Measurements from ENCODE around the gene FBXO44. TPM values are rescaled to one million over a fixed set of nuclear protein-coding genes. Genes with fewer than 3 reads are reported as not detected.

FBXO44 gene
- total RNA-seq, 2 donors from 2014 or later, result 13.8 to 21.7 TPM

GRCh38 chr1:11646317-11646716 is 8.4 kb upstream of the FBXO44 start:
- Mint-ChIP-seq H3K36me3 (ENCODE audit: low read depth) (no peaks in the 10 kb centered on the region), H3K9me3 (no peaks in the 10 kb centered on the region), H3K4me1 (peaks cover 5% of the 10 kb centered on the region), H3K27me3 (no peaks in the 10 kb centered on the region), H3K4me3 (no peak overlapping the region), H3K27ac (no peak overlapping the region)
- ATAC-seq (replicated peaks), result no peak

- H3K27ac Mint-ChIP-seq, result no peak overlapping the region
- ATAC-seq (replicated peaks), result no peak
- peaks cover 5% of the 10 kb centered on the region for H3K4me1 Mint-ChIP-seq
- no peaks in the 10 kb centered on the region for H3K9me3 Mint-ChIP-seq
- no peaks in the 10 kb centered on the region for H3K27me3 Mint-ChIP-seq
- H3K4me3 Mint-ChIP-seq, result no peak overlapping the region
- H3K36me3 Mint-ChIP-seq (ENCODE audit: low read depth), result no peaks in the 10 kb centered on the region
These were observed 7.3 kb upstream of the FBXO44 start for GRCh38 chr1:11647333-11647732.

GRCh38 chr1:11648039-11648438 is 6.6 kb upstream of the FBXO44 start:
- H3K4me3 Mint-ChIP-seq, result peak overlapping the region; percentile 21
- H3K4me1 Mint-ChIP-seq, result peaks cover 5% of the 10 kb centered on the region
- H3K36me3 Mint-ChIP-seq (ENCODE audit: low read depth), result no peaks in the 10 kb centered on the region
- no peak overlapping the region for H3K27ac Mint-ChIP-seq
- no peak for ATAC-seq (replicated peaks)
- no peaks in the 10 kb centered on the region for H3K9me3 Mint-ChIP-seq
- H3K27me3 Mint-ChIP-seq, result no peaks in the 10 kb centered on the region

- Mint-ChIP-seq H3K4me3 (peak overlapping the region; percentile 21), H3K36me3 (ENCODE audit: low read depth) (no peaks in the 10 kb centered on the region), H3K4me1 (peaks cover 5% of the 10 kb centered on the region), H3K27ac (no peak overlapping the region), H3K27me3 (no peaks in the 10 kb centered on the region), H3K9me3 (no peaks in the 10 kb centered on the region)
- ATAC-seq (replicated peaks), result peak; percentile 41
These were observed 5.9 kb upstream of the FBXO44 start for GRCh38 chr1:11648732-11649158.

GRCh38 chr1:11649237-11649623 is 5.4 kb upstream of the FBXO44 start:
- Mint-ChIP-seq H3K27ac (no peak overlapping the region), H3K4me1 (peaks cover 5% of the 10 kb centered on the region), H3K9me3 (no peaks in the 10 kb centered on the region), H3K4me3 (no peak overlapping the region), H3K27me3 (no peaks in the 10 kb centered on the region), H3K36me3 (ENCODE audit: low read depth) (no peaks in the 10 kb centered on the region)
- no peak for ATAC-seq (replicated peaks)

GRCh38 chr1:11649624-11650330 is 4.9 kb upstream of the FBXO44 start:
- Mint-ChIP-seq H3K9me3 (no peaks in the 10 kb centered on the region), H3K27ac (no peak overlapping the region), H3K27me3 (no peaks in the 10 kb centered on the region), H3K36me3 (ENCODE audit: low read depth) (no peaks in the 10 kb centered on the region), H3K4me3 (peak overlapping the region; percentile 80), H3K4me1 (peaks cover 5% of the 10 kb centered on the region)
- ATAC-seq (replicated peaks), result no peak

GRCh38 chr1:11650331-11650991 is 4.2 kb upstream of the FBXO44 start:
- Mint-ChIP-seq H3K4me3 (peak overlapping the region; percentile 80), H3K9me3 (no peaks in the 10 kb centered on the region), H3K27me3 (no peaks in the 10 kb centered on the region), H3K27ac (peak overlapping the region; percentile 60), H3K4me1 (peaks cover 5% of the 10 kb centered on the region), H3K36me3 (ENCODE audit: low read depth) (no peaks in the 10 kb centered on the region)
- peak; percentile 71 for ATAC-seq (replicated peaks)

- Mint-ChIP-seq H3K4me3 (peak overlapping the region; percentile 80), H3K27me3 (no peaks in the 10 kb centered on the region), H3K9me3 (no peaks in the 10 kb centered on the region), H3K36me3 (ENCODE audit: low read depth) (no peaks in the 10 kb centered on the region), H3K27ac (peak overlapping the region; percentile 60), H3K4me1 (peaks cover 5% of the 10 kb centered on the region)
- ATAC-seq (replicated peaks), result no peak
These were observed 3.7 kb upstream of the FBXO44 start for GRCh38 chr1:11651017-11651416.

- no peak for ATAC-seq (replicated peaks)
- no peaks in the 10 kb centered on the region for H3K9me3 Mint-ChIP-seq
- H3K36me3 Mint-ChIP-seq (ENCODE audit: low read depth), result peaks cover 3% of the 10 kb centered on the region
- no peak overlapping the region for H3K27ac Mint-ChIP-seq
- H3K4me1 Mint-ChIP-seq, result peaks cover 5% of the 10 kb centered on the region
- H3K27me3 Mint-ChIP-seq, result no peaks in the 10 kb centered on the region
- H3K4me3 Mint-ChIP-seq, result no peak overlapping the region
These were observed 2.4 kb upstream of the FBXO44 start for GRCh38 chr1:11652203-11652780.

GRCh38 chr1:11653101-11653860 is 1.4 kb upstream of the FBXO44 start:
- Mint-ChIP-seq H3K4me1 (peaks cover 5% of the 10 kb centered on the region), H3K27me3 (no peaks in the 10 kb centered on the region), H3K27ac (no peak overlapping the region), H3K4me3 (peak overlapping the region; percentile 22), H3K36me3 (ENCODE audit: low read depth) (peaks cover 12% of the 10 kb centered on the region), H3K9me3 (no peaks in the 10 kb centered on the region)
- no peak for ATAC-seq (replicated peaks)

- H3K27ac Mint-ChIP-seq, result no peak overlapping the region
- peaks cover 12% of the 10 kb centered on the region for H3K36me3 Mint-ChIP-seq (ENCODE audit: low read depth)
- no peaks in the 10 kb centered on the region for H3K27me3 Mint-ChIP-seq
- H3K9me3 Mint-ChIP-seq, result no peaks in the 10 kb centered on the region
- no peak for ATAC-seq (replicated peaks)
- peak overlapping the region; percentile 22 for H3K4me3 Mint-ChIP-seq
- peaks cover 5% of the 10 kb centered on the region for H3K4me1 Mint-ChIP-seq
These were observed 878 bp upstream of the FBXO44 start for GRCh38 chr1:11653861-11654136.

- H3K4me1 Mint-ChIP-seq, result peaks cover 5% of the 10 kb centered on the region
These were observed 497 bp downstream of the FBXO44 start for GRCh38 chr1:11654939-11655808.

GRCh38 chr1:11657654-11658053 is 3.0 kb downstream of the FBXO44 start:
- Mint-ChIP-seq H3K36me3 (ENCODE audit: low read depth) (peaks cover 31% of the 10 kb centered on the region), H3K4me3 (no peak overlapping the region), H3K4me1 (no peaks in the 10 kb centered on the region), H3K27ac (no peak overlapping the region), H3K9me3 (no peaks in the 10 kb centered on the region), H3K27me3 (no peaks in the 10 kb centered on the region)
- no peak for ATAC-seq (replicated peaks)

More at GRCh38 chr1:11654939-11655808, 497 bp downstream of the FBXO44 start:
- Mint-ChIP-seq H3K36me3 (ENCODE audit: low read depth) (peaks cover 19% of the 10 kb centered on the region), H3K9me3 (no peaks in the 10 kb centered on the region), H3K27ac (peak overlapping the region; percentile 75), H3K27me3 (no peaks in the 10 kb centered on the region), H3K4me3 (peak overlapping the region; percentile 73)
- peak; percentile 42 for ATAC-seq (replicated peaks)

- no peak for ATAC-seq (replicated peaks)
- peaks cover 36% of the 10 kb centered on the region for H3K36me3 Mint-ChIP-seq (ENCODE audit: low read depth)
- no peaks in the 10 kb centered on the region for H3K4me1 Mint-ChIP-seq
- H3K27ac Mint-ChIP-seq, result no peak overlapping the region
- H3K4me3 Mint-ChIP-seq, result no peak overlapping the region
- no peaks in the 10 kb centered on the region for H3K27me3 Mint-ChIP-seq
- H3K9me3 Mint-ChIP-seq, result no peaks in the 10 kb centered on the region
These were observed 3.9 kb downstream of the FBXO44 start for GRCh38 chr1:11658542-11658941.

Data from activated T-helper 17 cell treated with anti-CD3 and anti-CD28 coated beads, Interleukin-2, amount 50 U/mL, for 72 hours (primary cell).